CD4-positive, alpha-beta memory T cell (primary cell): ENCODE results near the gene ETV3. TPM values are rescaled to one million over a fixed set of nuclear protein-coding genes. Genes with fewer than 3 reads are reported as not detected.

ENCODE experiments used
- CTCF ChIA-PET: fragments of 350-600 bp; sonication (Branson Sonifier 250); formaldehyde crosslinking; loops from one replicate; lab custom pipeline; 2021; ENCODE audit warnings: inconsistent platforms; ENCODE audit not compliant: partially characterized antibody; lab: Charles Lee
- POLR2A ChIA-PET: fragments of 350-600 bp; sonication (Branson Sonifier 250); formaldehyde crosslinking; loops from one replicate; lab custom pipeline; 2021; ENCODE audit not compliant: partially characterized antibody; lab: Charles Lee
- DNase-seq, 5 donors: peaks; one replicate each; pipeline versions ENCODE4 v3.0.0 to v3.0.0-alpha.2; 2020 to 2022; ENCODE audit warnings: mixed read lengths in 1 of 5
- H3K27ac ChIP-seq: one replicate; pipeline ENCODE4 v1.7.0; 2013; ENCODE audit warnings: low read depth, low read length
- H3K27me3 ChIP-seq: 2 replicates; pipeline ENCODE4 v1.7.0; 2013; ENCODE audit warnings: mild to moderate bottlenecking, low read length, moderate library complexity; ENCODE audit not compliant: insufficient read depth
- H3K36me3 ChIP-seq: 2 replicates; pipeline ENCODE4 v1.7.0; 2013; ENCODE audit warnings: mild to moderate bottlenecking, low read length, moderate library complexity; ENCODE audit not compliant: insufficient read depth
- H3K4me1 ChIP-seq: 2 replicates; pipeline ENCODE4 v1.7.0; 2013; ENCODE audit warnings: mild to moderate bottlenecking, low read length, moderate library complexity; ENCODE audit not compliant: insufficient read depth
- H3K4me3 ChIP-seq, 2 donors: one replicate each; pipeline ENCODE4 v1.7.0; 2013; ENCODE audit warnings: low read length in 2 of 2, mild to moderate bottlenecking in 1 of 2
- H3K9me3 ChIP-seq, 2 donors: one replicate each; pipeline ENCODE4 v1.7.0; 2013; ENCODE audit warnings: low read length in 2 of 2, control low read depth in 1 of 2; ENCODE audit not compliant: control insufficient read depth in 1 of 2
- H3K27ac Mint-ChIP-seq, 7 donors: one replicate each; pipeline ENCODE4 v1.8.0; 2020 to 2021; ENCODE audit warnings: mixed read lengths in 7 of 7, mild to moderate bottlenecking in 6 of 7, inconsistent platforms in 3 of 7, moderate library complexity in 3 of 7
- H3K27me3 Mint-ChIP-seq, 2 donors: one replicate each; pipeline ENCODE4 v1.8.0; 2020 to 2021; ENCODE audit warnings: mixed read lengths in 2 of 2
- H3K36me3 Mint-ChIP-seq, 2 donors: one replicate each; pipeline ENCODE4 v1.8.0; 2020 to 2021; ENCODE audit warnings: mixed read lengths in 2 of 2, inconsistent platforms in 1 of 2, mild to moderate bottlenecking in 1 of 2
- H3K4me1 Mint-ChIP-seq, 4 donors: one replicate each; pipeline ENCODE4 v1.8.0; 2020 to 2021; ENCODE audit warnings: mixed read lengths in 4 of 4, mild to moderate bottlenecking in 1 of 4
- H3K4me3 Mint-ChIP-seq, 8 donors: one replicate each; pipeline ENCODE4 v1.8.0; 2020 to 2021; ENCODE audit warnings: mixed read lengths in 8 of 8, mild to moderate bottlenecking in 7 of 8, moderate library complexity in 6 of 8, inconsistent platforms in 3 of 8
- H3K9me3 Mint-ChIP-seq, 8 donors: one replicate each; pipeline ENCODE4 v1.8.0; 2020 to 2021; ENCODE audit warnings: mixed read lengths in 8 of 8, mild to moderate bottlenecking in 5 of 8, inconsistent platforms in 3 of 8, moderate library complexity in 1 of 8
- intact Hi-C: fragments of 100-400 bp; cut with micrococcal nuclease; formaldehyde crosslinking; loops from one replicate; pipeline ENCODE4 v1.15.1; 2023
- polyA plus RNA-seq, 2 donors: library from polyadenylated mRNA; unstranded; fragments of 300-500 nt; fragmentation: Illumina TruSeq; gene quantifications; one replicate each; pipeline ENCODE4 v1.2.3, GENCODE V29; 2021
- total RNA-seq, 2 experiments: library from RNA; stranded (reverse); gene quantifications; one replicate each; pipeline ENCODE4 v1.2.3, GENCODE V29; 2021

ETV3 gene
- total and polyA plus RNA-seq, 4 experiments from 2014 or later = 7.3 to 31.8 (median 20.9) TPM

DNA sequence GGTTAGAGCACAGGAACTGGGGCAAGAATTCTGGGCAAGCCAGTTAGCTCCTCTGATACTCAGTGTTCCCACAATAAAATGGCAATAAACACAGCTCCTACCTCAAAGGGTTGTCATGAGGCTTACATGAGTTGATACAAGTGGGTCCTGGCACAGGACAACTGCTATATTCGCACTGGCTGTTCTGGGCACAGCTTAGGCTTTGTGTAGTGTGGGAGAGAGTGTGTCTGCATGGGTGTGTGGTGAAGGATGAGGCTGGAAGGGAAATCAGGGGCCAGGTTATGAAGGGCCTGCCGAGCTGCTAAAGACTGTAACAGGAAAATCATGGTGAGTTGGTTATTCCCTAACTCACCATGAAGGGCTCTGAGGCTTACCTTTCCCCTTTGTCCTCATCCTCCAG, 18.7 kb downstream of the ETV3 start:
- Mint-ChIP-seq H3K9me3 (no peaks in the 10 kb centered on the region), H3K4me3 (no peak overlapping the region), H3K27ac (peak overlapping the region in 2 of 7 donors; percentile 26 to 62), H3K27me3 (no peaks in the 10 kb centered on the region), H3K4me1 (peaks cover 10 to 30% (median 21%) of the 10 kb centered on the region in 4 donors), H3K36me3 (peaks cover 19 to 28% of the 10 kb centered on the region in 2 donors)
- ChIA-PET CTCF (interaction anchor here (0.7 to 1.3 kb wide), 2 partner anchors 29 to 37 kb away, joined by 3 to 5 read pairs; no protein-coding TSS in a partner anchor), POLR2A (no interaction called here)
- intact Hi-C loops = no loop called here
- H3K4me3 ChIP-seq = no peak overlapping the region
- H3K27me3 ChIP-seq = no peaks in the 10 kb centered on the region
- peaks cover 19% of the 10 kb centered on the region for H3K36me3 ChIP-seq
- H3K4me1 ChIP-seq = peaks cover 5% of the 10 kb centered on the region
- no peaks in the 10 kb centered on the region for H3K9me3 ChIP-seq
- no peak for DNase-seq
- no peak overlapping the region for H3K27ac ChIP-seq

DNA sequence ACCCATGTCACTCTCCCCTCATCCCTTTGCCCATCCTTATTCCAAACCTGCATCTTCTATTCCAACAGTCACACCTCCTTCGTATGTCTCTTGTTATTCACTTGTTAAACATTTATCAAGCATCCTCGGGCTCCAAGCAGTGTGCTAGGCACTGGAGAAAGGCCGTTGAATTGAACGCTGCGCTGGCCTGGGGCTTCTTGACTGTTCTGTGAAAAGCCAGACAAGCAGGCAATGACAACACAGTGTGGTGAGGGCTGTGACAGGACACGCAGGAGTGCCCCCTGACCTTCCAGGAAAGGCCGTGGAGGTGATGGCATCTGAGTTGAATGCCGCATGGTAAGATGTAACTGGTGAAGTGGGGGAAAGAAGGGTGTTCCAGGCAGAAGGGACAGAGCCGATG, 19.2 kb downstream of the ETV3 start:
- H3K36me3 Mint-ChIP-seq = peaks cover 14 to 23% of the 10 kb centered on the region in 2 donors
- no peaks in the 10 kb centered on the region for H3K27me3 ChIP-seq
- H3K36me3 ChIP-seq = peaks cover 18% of the 10 kb centered on the region
- H3K4me3 ChIP-seq = no peak overlapping the region
- no peak overlapping the region for H3K27ac ChIP-seq
- H3K27me3 Mint-ChIP-seq = no peaks in the 10 kb centered on the region
- ChIA-PET POLR2A (no interaction called here), CTCF (interaction anchor here (0.7 to 1.3 kb wide), 2 partner anchors 29 to 38 kb away, joined by 3 to 5 read pairs; no protein-coding TSS in a partner anchor)
- no peaks in the 10 kb centered on the region for H3K9me3 Mint-ChIP-seq
- no peak overlapping the region for H3K4me3 Mint-ChIP-seq
- DNase-seq = no peak
- peaks cover 8 to 26% (median 17%) of the 10 kb centered on the region in 4 donors for H3K4me1 Mint-ChIP-seq
- intact Hi-C loops = no loop called here
- H3K9me3 ChIP-seq = no peaks in the 10 kb centered on the region
- peak overlapping the region in 1 of 7 donors; percentile 47 for H3K27ac Mint-ChIP-seq
- H3K4me1 ChIP-seq = peaks cover 5% of the 10 kb centered on the region

DNA sequence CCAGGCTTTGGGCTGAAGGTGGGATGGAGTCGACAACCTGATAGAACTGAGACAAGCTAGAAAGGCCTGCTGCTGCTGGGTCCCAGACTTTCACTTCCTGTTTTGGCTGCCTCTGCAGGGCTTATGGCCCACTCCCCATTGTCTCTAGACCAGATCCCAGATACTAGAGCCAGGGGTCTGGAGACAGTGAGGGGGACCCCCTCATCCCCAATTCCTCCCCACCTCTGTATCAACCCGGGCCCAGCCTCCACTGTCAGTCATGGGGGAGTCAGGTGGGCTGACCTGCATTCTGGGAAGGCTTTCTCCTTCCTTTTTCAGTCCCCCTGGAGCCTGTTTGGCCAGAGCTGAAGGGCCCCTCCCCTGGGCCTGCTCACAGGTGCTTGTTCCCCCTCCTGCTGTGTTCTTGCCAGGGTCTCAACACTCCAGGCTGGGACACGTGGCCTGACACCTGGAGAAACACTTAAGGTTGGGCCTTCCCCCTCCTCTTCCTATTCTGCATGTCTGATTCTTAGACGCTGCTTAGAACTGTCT, 20.6 kb downstream of the ETV3 start:
- no peaks in the 10 kb centered on the region for H3K9me3 Mint-ChIP-seq
- no peak overlapping the region for H3K4me3 ChIP-seq
- POLR2A ChIA-PET = interaction anchor here (0.9 kb wide), 1 partner anchor 21 kb away, joined by 3 read pairs; the partner anchor contains the start of gene ETV3
- peaks cover 4 to 12% (median 8%) of the 10 kb centered on the region in 4 donors for H3K4me1 Mint-ChIP-seq
- H3K4me3 Mint-ChIP-seq = no peak overlapping the region
- H3K27me3 Mint-ChIP-seq = peaks cover 2% of the 10 kb centered on the region in 2 donors
- no peak for DNase-seq
- H3K27ac Mint-ChIP-seq = peak overlapping the region in 3 of 7 donors; percentile 10 to 66 (median 63)
- peaks cover 5% of the 10 kb centered on the region for H3K4me1 ChIP-seq
- peaks cover 2 to 10% of the 10 kb centered on the region in 2 donors for H3K36me3 Mint-ChIP-seq
- H3K27me3 ChIP-seq = no peaks in the 10 kb centered on the region
- no peak overlapping the region for H3K27ac ChIP-seq
- intact Hi-C loops = no loop called here
- no peaks in the 10 kb centered on the region for H3K9me3 ChIP-seq
- H3K36me3 ChIP-seq = peaks cover 4% of the 10 kb centered on the region
- CTCF ChIA-PET = interaction anchor here (2.5 kb wide), 1 partner anchor 27 kb away, joined by 8 read pairs; no protein-coding TSS in a partner anchor

DNA sequence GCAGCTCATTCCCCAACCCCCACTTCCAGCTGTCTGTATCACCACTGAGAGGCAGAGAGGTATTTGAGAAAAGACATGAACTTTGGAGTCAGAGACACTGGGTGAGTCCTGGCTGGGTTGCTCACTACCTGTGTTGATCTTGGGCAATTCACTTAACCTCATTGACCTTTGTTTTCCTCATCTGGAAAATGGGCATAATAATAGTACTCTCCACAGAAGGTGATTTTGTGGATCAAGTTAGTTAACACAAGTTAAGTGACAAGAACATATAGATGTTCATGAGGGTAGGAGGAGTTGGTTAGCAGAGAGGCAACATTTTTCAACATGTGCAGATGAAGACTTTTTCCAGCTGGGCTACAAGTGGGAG, 21.5 kb downstream of the ETV3 start:
- peak overlapping the region in 2 of 7 donors; percentile 39 to 72 for H3K27ac Mint-ChIP-seq
- POLR2A ChIA-PET = interaction anchor here (0.9 kb wide), 1 partner anchor 22 kb away, joined by 3 read pairs; the partner anchor contains the start of gene ETV3

DNA sequence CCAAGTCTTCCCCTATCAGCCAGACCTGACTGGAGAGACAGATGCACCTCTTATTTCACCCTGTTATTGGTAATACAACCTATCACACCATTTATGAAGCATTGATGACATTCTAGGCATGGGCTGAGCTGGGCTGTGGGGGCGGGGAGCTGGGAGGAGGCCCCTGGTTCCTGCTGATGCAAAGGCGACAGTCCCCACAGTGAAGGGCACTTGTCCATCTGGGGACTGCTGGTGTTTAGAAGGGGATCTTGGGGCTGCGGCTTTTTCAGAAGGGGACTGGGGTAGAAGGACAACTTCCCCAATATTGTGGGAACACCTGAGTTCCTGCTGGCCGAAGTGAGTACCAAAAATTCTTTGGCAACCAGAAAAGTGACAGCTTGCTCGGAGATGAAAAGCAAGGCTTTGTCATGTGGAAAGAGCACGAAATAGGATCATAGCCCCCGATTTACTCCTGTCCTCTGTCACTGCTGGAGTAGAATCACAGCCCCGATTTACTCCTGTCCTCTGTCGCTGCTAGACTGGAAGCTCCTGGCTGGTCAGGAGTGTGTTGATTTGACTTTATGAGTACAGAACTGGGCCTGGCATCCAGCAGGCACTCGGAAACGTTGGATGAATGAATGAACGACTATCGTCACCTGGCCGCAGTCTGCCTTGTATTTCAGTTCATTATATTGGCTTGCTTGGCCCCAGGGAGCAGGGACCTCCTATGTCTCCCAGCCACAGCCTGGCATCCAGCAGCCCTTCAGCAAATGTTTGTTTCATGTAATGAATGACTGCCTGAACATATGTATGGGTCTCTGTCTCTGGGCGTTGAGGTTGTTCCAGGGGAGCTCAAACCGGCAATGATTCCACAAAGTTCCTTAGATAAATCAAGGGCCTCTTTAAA, 22.1 kb downstream of the ETV3 start:
- Mint-ChIP-seq H3K4me1 (peaks cover 2 to 10% (median 6%) of the 10 kb centered on the region in 4 donors), H3K9me3 (no peaks in the 10 kb centered on the region), H3K4me3 (no peak overlapping the region), H3K27me3 (peaks cover 2 to 4% of the 10 kb centered on the region in 2 donors), H3K27ac (peak overlapping the region in 2 of 7 donors; percentile 32 to 39), H3K36me3 (peaks cover 0 to 4% of the 10 kb centered on the region in 2 donors)
- Histone ChIP-seq H3K9me3 (no peaks in the 10 kb centered on the region), H3K4me1 (peaks cover 5% of the 10 kb centered on the region), H3K4me3 (no peak overlapping the region), H3K27ac (no peak overlapping the region), H3K27me3 (no peaks in the 10 kb centered on the region), H3K36me3 (no peaks in the 10 kb centered on the region)
- no peak for DNase-seq
- intact Hi-C loops = no loop called here
- CTCF ChIA-PET = interaction anchor here (2.5 kb wide), 1 partner anchor 26 kb away, joined by 8 read pairs; no protein-coding TSS in a partner anchor
- POLR2A ChIA-PET = no interaction called here

More for the DNA sequence above, 21.5 kb downstream of the ETV3 start:
- no peaks in the 10 kb centered on the region for H3K9me3 Mint-ChIP-seq
- H3K4me1 Mint-ChIP-seq = peaks cover 2 to 10% (median 6%) of the 10 kb centered on the region in 4 donors
- Histone ChIP-seq H3K9me3 (no peaks in the 10 kb centered on the region), H3K4me3 (no peak overlapping the region), H3K4me1 (peaks cover 5% of the 10 kb centered on the region), H3K27ac (no peak overlapping the region), H3K27me3 (no peaks in the 10 kb centered on the region), H3K36me3 (no peaks in the 10 kb centered on the region)
- H3K36me3 Mint-ChIP-seq = peaks cover 0 to 6% of the 10 kb centered on the region in 2 donors
- no peak overlapping the region for H3K4me3 Mint-ChIP-seq
- DNase-seq = no peak
- H3K27me3 Mint-ChIP-seq = peaks cover 2 to 4% of the 10 kb centered on the region in 2 donors
- intact Hi-C loops = no loop called here
- CTCF ChIA-PET = interaction anchor here (2.5 kb wide), 1 partner anchor 26 kb away, joined by 8 read pairs; no protein-coding TSS in a partner anchor

DNA sequence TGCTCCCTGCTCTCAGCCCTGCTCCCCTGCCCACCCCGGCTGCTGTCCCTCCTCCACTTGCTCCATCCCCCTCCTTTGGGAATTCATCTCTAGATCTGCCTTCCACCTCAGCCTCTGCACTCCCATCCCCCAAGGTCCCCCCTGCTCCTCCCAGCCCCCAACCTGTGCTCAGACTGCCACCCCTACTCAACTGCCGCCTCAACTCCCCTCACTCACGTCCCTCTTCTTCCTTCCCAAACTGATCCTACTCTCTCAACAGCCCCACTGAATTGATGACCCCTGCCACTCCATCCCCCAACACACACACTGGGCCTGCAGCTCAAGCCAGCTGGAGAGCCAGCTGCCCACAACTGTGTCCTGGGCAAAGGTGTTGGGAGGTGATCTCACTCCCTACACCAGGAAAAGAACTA, 22.8 kb downstream of the ETV3 start:
- no peak overlapping the region for H3K4me3 Mint-ChIP-seq
- H3K27me3 Mint-ChIP-seq = peaks cover 2 to 4% of the 10 kb centered on the region in 2 donors
- CTCF ChIA-PET = no interaction called here
- Histone ChIP-seq H3K27me3 (peaks cover 3% of the 10 kb centered on the region), H3K9me3 (no peaks in the 10 kb centered on the region), H3K4me1 (peaks cover 5% of the 10 kb centered on the region), H3K27ac (no peak overlapping the region), H3K36me3 (no peaks in the 10 kb centered on the region), H3K4me3 (no peak overlapping the region)
- no peak for DNase-seq
- POLR2A ChIA-PET = no interaction called here
- H3K27ac Mint-ChIP-seq = no peak overlapping the region
- H3K9me3 Mint-ChIP-seq = no peaks in the 10 kb centered on the region
- H3K36me3 Mint-ChIP-seq = peaks cover 0 to 2% of the 10 kb centered on the region in 2 donors
- intact Hi-C loops = no loop called here
- H3K4me1 Mint-ChIP-seq = peaks cover 2 to 10% (median 6%) of the 10 kb centered on the region in 4 donors
